Activated B cell treated with CpG ODN at 0.5 μM for 24 hours (primary cell): ENCODE results near the gene NRXN3. TPM values are rescaled to one million over a fixed set of nuclear protein-coding genes. Genes with fewer than 3 reads are reported as not detected.

Source experiments
- ATAC-seq: fragments of 200-7000 bp; cut with Tn5 transposase; one replicate; pipeline ENCODE4 v1.10.0; 2021; ENCODE audit warnings: low read depth, mild to moderate bottlenecking, moderate library complexity
- CTCF ChIA-PET: fragments of 350-600 bp; sonication (Branson Sonifier 250); formaldehyde crosslinking; loops from one replicate; lab custom pipeline; 2021; ENCODE audit warnings: antibody characterized with exemption; lab: Charles Lee
- POLR2A ChIA-PET: fragments of 350-600 bp; sonication (Branson Sonifier 250); formaldehyde crosslinking; loops from one replicate; lab custom pipeline; 2021; ENCODE audit warnings: antibody characterized with exemption; lab: Charles Lee
- DNase-seq: peaks from one replicate; pipeline ENCODE4 v3.0.0; 2022
- H3K27ac Mint-ChIP-seq: one replicate; pipeline ENCODE4 v1.8.0; 2020; ENCODE audit warnings: mixed read lengths
- H3K27me3 Mint-ChIP-seq: one replicate; pipeline ENCODE4 v1.8.0; 2021; ENCODE audit warnings: mixed read lengths
- H3K36me3 Mint-ChIP-seq: one replicate; pipeline ENCODE4 v1.8.0; 2021; ENCODE audit warnings: low read depth, mixed read lengths
- H3K4me1 Mint-ChIP-seq: one replicate; pipeline ENCODE4 v1.8.0; 2021; ENCODE audit warnings: mixed read lengths
- H3K4me3 Mint-ChIP-seq: one replicate; pipeline ENCODE4 v1.8.0; 2020; ENCODE audit warnings: mild to moderate bottlenecking, mixed read lengths
- H3K9me3 Mint-ChIP-seq: one replicate; pipeline ENCODE4 v1.8.0; 2020; ENCODE audit warnings: mixed read lengths
- intact Hi-C: fragments of 100-400 bp; cut with micrococcal nuclease; formaldehyde crosslinking; loops from one replicate; pipeline ENCODE4 v1.15.1; 2024
- total RNA-seq: library from RNA; stranded (reverse); gene quantifications from 2 replicates; pipeline ENCODE4 v1.2.3, GENCODE V29; 2022
- TF ChIP-seq, protein P1 (sequence below): fragments of 200-600 bp; IDR thresholded peaks from one replicate; pipeline ENCODE4 v1.8.0; 2022; ENCODE audit warnings: antibody characterized with exemption, mild to moderate bottlenecking

The NRXN3 gene
- total RNA-seq, 1 donor from 2014 or later = not detected

DNA sequence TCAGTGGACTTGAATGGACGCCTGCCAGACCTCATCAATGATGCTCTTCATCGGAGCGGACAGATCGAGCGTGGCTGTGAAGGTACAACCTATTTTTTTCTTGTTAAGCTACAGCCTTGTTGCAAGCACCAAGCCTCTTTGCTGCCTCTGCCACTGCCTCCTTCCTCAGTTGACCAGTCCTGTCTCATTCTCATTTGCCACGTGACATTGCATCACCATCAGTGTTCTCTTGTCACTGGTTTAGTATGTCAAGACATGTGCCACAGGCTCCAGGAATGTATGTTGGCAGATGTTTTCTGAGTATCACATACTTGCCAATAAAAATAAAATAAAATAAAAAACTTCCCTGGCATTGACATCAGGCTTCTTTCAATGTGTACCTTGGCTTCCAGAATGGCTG, 798.1 kb downstream of the NRXN3 start:
- no peak for DNase-seq
- no peak overlapping the region for H3K27ac Mint-ChIP-seq
- no peaks in the 10 kb centered on the region for H3K9me3 Mint-ChIP-seq
- no peaks in the 10 kb centered on the region for H3K4me1 Mint-ChIP-seq
- intact Hi-C loops = no loop called here
- no peak for ATAC-seq
- CTCF ChIA-PET = interaction anchor here (1.5 kb wide), 1 partner anchor 9 kb away, joined by 6 read pairs; no protein-coding TSS in a partner anchor
- H3K27me3 Mint-ChIP-seq = peaks cover 2% of the 10 kb centered on the region
- no peaks in the 10 kb centered on the region for H3K36me3 Mint-ChIP-seq
- TF ChIP-seq, protein P1, sequence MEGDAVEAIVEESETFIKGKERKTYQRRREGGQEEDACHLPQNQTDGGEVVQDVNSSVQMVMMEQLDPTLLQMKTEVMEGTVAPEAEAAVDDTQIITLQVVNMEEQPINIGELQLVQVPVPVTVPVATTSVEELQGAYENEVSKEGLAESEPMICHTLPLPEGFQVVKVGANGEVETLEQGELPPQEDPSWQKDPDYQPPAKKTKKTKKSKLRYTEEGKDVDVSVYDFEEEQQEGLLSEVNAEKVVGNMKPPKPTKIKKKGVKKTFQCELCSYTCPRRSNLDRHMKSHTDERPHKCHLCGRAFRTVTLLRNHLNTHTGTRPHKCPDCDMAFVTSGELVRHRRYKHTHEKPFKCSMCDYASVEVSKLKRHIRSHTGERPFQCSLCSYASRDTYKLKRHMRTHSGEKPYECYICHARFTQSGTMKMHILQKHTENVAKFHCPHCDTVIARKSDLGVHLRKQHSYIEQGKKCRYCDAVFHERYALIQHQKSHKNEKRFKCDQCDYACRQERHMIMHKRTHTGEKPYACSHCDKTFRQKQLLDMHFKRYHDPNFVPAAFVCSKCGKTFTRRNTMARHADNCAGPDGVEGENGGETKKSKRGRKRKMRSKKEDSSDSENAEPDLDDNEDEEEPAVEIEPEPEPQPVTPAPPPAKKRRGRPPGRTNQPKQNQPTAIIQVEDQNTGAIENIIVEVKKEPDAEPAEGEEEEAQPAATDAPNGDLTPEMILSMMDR = no peak
- H3K4me3 Mint-ChIP-seq = no peak overlapping the region
- POLR2A ChIA-PET = no interaction called here

DNA sequence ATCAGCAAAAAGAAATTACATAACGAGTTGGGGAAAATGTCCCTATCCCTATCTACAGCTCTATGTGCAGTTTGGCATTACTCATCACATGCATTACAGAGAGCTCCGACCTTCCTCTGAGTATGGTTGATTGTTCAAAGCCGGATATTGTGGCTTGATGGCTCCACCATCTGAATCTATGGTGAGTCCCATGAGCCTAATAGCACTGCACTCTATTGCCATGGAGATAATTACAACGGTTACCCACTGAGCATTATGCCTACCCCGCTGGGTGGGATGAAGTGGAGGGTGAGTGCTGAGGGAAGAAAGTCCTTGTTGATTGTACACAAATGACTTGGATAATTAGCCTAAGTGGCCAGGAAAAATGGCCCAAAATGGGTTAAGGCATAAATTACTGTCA, 800.5 kb downstream of the NRXN3 start:
- H3K27ac Mint-ChIP-seq = no peak overlapping the region
- ATAC-seq (no peak), DNase-seq (no peak)
- ChIA-PET POLR2A (no interaction called here), CTCF (interaction anchor here (1.9 kb wide), 2 partner anchors 11 to 1880 kb away, joined by 6 to 7 read pairs; no protein-coding TSS in a partner anchor)
- no peaks in the 10 kb centered on the region for H3K27me3 Mint-ChIP-seq
- H3K4me3 Mint-ChIP-seq = no peak overlapping the region
- H3K4me1 Mint-ChIP-seq = no peaks in the 10 kb centered on the region
- TF ChIP-seq, protein P1 = no peak
- intact Hi-C loops = no loop called here
- no peaks in the 10 kb centered on the region for H3K36me3 Mint-ChIP-seq
- no peaks in the 10 kb centered on the region for H3K9me3 Mint-ChIP-seq

DNA sequence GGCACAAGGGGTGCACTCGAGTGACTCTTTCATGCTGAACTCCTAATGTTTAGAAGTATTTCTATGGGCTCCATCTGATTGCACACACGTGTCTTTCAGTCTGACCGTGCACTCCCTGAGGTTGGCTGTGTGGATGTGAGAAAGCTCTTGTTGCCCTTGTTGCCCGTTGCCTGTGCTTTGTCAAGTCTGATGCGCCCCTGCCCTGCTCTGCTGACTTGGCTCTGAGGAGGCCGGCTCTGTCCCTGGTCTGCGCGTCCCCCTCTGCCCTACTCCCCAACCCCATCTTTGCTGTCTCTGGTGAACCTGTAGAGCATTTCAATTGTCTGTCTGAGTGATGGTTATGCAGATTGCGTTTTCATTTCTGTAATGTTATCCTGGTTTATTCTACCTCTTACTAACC, 802.3 kb downstream of the NRXN3 start:
- H3K27ac Mint-ChIP-seq = no peak overlapping the region
- no peaks in the 10 kb centered on the region for H3K4me1 Mint-ChIP-seq
- intact Hi-C loops = no loop called here
- H3K27me3 Mint-ChIP-seq = no peaks in the 10 kb centered on the region
- no peak overlapping the region for H3K4me3 Mint-ChIP-seq
- ChIA-PET CTCF (no interaction called here), POLR2A (no interaction called here)
- no peaks in the 10 kb centered on the region for H3K9me3 Mint-ChIP-seq
- ATAC-seq = no peak
- DNase-seq = no peak
- no peaks in the 10 kb centered on the region for H3K36me3 Mint-ChIP-seq
- TF ChIP-seq, protein P1 = no peak

DNA sequence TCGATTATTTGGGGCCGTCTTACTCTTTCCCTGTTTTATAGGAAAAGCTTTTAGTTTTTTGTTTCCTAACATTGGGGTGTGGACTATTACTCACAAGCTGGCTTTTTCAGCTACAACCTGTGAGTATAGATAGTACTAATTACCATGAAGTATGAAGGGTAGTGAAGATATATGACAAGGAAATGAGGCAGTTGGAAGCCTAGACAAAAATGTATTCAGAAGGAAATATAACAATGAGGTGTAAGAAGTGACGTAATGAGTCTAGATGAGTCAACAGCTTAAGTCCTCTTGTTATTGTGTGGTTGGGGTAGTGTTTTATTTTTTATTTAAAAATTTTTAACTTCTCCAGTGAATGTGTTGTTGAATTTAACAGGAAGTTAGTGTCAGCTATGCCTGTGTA, 804.5 kb downstream of the NRXN3 start:
- no peak for ATAC-seq
- ChIA-PET POLR2A (no interaction called here), CTCF (interaction anchor here (2.9 kb wide), 1 partner anchor 15 kb away, joined by 15 read pairs; no protein-coding TSS in a partner anchor)
- no peaks in the 10 kb centered on the region for H3K27me3 Mint-ChIP-seq
- no peak overlapping the region for H3K27ac Mint-ChIP-seq
- no peaks in the 10 kb centered on the region for H3K36me3 Mint-ChIP-seq
- DNase-seq = no peak
- H3K4me3 Mint-ChIP-seq = no peak overlapping the region
- intact Hi-C loops = no loop called here
- H3K9me3 Mint-ChIP-seq = no peaks in the 10 kb centered on the region
- TF ChIP-seq, protein P1 = no peak
- no peaks in the 10 kb centered on the region for H3K4me1 Mint-ChIP-seq

DNA sequence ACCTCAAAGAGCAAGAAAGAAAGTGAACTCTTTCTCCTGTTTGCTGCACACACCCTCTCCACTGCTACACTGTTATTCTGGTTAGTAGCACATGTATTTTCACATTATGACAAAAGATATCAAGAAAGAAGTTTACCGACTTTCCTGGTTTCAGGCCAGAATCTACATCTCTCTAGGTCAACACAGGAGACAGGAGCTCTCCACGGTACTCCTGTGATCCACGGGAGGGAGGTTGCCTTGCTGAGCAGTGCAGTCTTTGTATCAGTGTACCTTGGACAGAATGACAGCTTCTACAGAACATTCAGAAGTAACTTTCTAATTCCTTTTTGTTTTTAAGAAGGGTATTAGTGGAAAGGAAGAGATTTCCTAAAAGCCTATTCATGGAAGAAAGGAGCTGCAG, 805.6 kb downstream of the NRXN3 start:
- ChIA-PET POLR2A (no interaction called here), CTCF (interaction anchor here (2.9 kb wide), 1 partner anchor 16 kb away, joined by 15 read pairs; no protein-coding TSS in a partner anchor)
- Mint-ChIP-seq H3K36me3 (no peaks in the 10 kb centered on the region), H3K4me3 (no peak overlapping the region), H3K4me1 (no peaks in the 10 kb centered on the region), H3K27ac (no peak overlapping the region), H3K9me3 (no peaks in the 10 kb centered on the region), H3K27me3 (no peaks in the 10 kb centered on the region)
- ATAC-seq = no peak
- intact Hi-C loops = no loop called here
- no peak for DNase-seq
- TF ChIP-seq, protein P1 = no peak
